HEK293 (cell line): ENCODE measurements around the gene HEATR5A.

Experiments
- CTCF ChIA-PET: fragments of 350-600 bp; formaldehyde crosslinking; extraction: SDS; loops from one replicate; lab custom pipeline; 2021; ENCODE audit warnings: antibody characterized with exemption; lab: Yijun Ruan, JAX
- POLR2A ChIA-PET: fragments of 300-600 bp; formaldehyde crosslinking; extraction: SDS; loops from one replicate; lab custom pipeline; 2020; ENCODE audit warnings: antibody characterized with exemption, inconsistent platforms; lab: Yijun Ruan, JAX
- H3K27ac ChIP-seq: fragments of 200-500 bp; sonication (Bioruptor generic); 2 replicates; pipeline ENCODE4 v1.5.1; 2014; ENCODE audit warnings: low read depth, low read length, control low read depth, inconsistent platforms; ENCODE audit errors: extremely low read depth
- H3K36me3 ChIP-seq, 2 experiments: fragments of 200-500 bp in 1 of 2; sonication (Bioruptor generic) in 1 of 2; 1 replicate in 1 of 2; 2 replicates in 1 of 2; pipeline ENCODE4 v1.5.1; 2014 to 2017; ENCODE audit warnings: inconsistent platforms in 2 of 2, low read length in 2 of 2; ENCODE audit not compliant: control insufficient read depth in 2 of 2, insufficient read depth in 1 of 2
- H3K4me1 ChIP-seq: fragments of 200-500 bp; sonication (Bioruptor generic); 2 replicates; pipeline ENCODE4 v1.5.1; 2014; ENCODE audit warnings: mild to moderate bottlenecking, low read length, inconsistent platforms; ENCODE audit not compliant: control insufficient read depth, insufficient read depth
- H3K4me3 ChIP-seq: 2 replicates; pipeline ENCODE4 v1.5.1; 2011; ENCODE audit warnings: low read depth, mild to moderate bottlenecking, control low read depth, low read length, moderate library complexity
- H3K9me3 ChIP-seq: fragments of 200-500 bp; sonication (Bioruptor generic); 2 replicates; pipeline ENCODE4 v1.5.1; 2014; ENCODE audit warnings: low read depth, low read length, inconsistent platforms; ENCODE audit not compliant: control insufficient read depth, insufficient read depth
- GLI2 ChIP-seq: fragments of 450-650 bp; formaldehyde crosslinking; IDR thresholded peaks from 2 replicates; pipeline ENCODE4; 2017; ENCODE audit warnings: missing biosample characterization, missing genetic modification characterization, low read depth, borderline replicate concordance
- KLF10 ChIP-seq: fragments of 450-650 bp; IDR thresholded peaks from 2 replicates; pipeline ENCODE4 v1.5.1; 2018; ENCODE audit warnings: missing biosample characterization, mild to moderate bottlenecking, missing genetic modification characterization
- MEIS1 ChIP-seq: sonication (generic); formaldehyde crosslinking; IDR thresholded peaks from 2 replicates; pipeline ENCODE4 v1.8.1; 2022; ENCODE audit warnings: missing genetic modification reagents, mild to moderate bottlenecking, borderline replicate concordance
- TSHZ1 ChIP-seq: fragments of 450-650 bp; formaldehyde crosslinking; IDR thresholded peaks from 2 replicates; pipeline ENCODE4 v1.5.1; 2016; ENCODE audit warnings: missing biosample characterization, missing genetic modification characterization, borderline replicate concordance
- ZBTB8A ChIP-seq: fragments of 450-650 bp; formaldehyde crosslinking; IDR thresholded peaks from 2 replicates; pipeline ENCODE4 v1.5.1; 2016; ENCODE audit warnings: missing biosample characterization, missing genetic modification characterization
- ZNF133 ChIP-seq: fragments of 450-650 bp; formaldehyde crosslinking; IDR thresholded peaks from 2 replicates; pipeline ENCODE4 v1.5.1; 2016; ENCODE audit warnings: missing biosample characterization, missing genetic modification characterization
- ZNF23 ChIP-seq: fragments of 450-650 bp; formaldehyde crosslinking; IDR thresholded peaks from 2 replicates; pipeline ENCODE4 v1.5.1; 2016; ENCODE audit warnings: missing biosample characterization, missing genetic modification characterization, borderline replicate concordance
- ZNF266 ChIP-seq: fragments of 450-650 bp; formaldehyde crosslinking; IDR thresholded peaks from 2 replicates; pipeline ENCODE4 v1.5.1; 2016; ENCODE audit warnings: missing biosample characterization, missing genetic modification characterization, low read depth
- ZNF354C ChIP-seq: fragments of 450-650 bp; formaldehyde crosslinking; IDR thresholded peaks from 2 replicates; pipeline ENCODE4 v1.5.1; 2016; ENCODE audit warnings: missing biosample characterization, missing genetic modification characterization, low read depth, borderline replicate concordance
- ZNF37A ChIP-seq: fragments of 450-650 bp; IDR thresholded peaks from 2 replicates; pipeline ENCODE4 v1.5.1; 2018; ENCODE audit warnings: missing biosample characterization, missing genetic modification characterization
- ZNF426 ChIP-seq: fragments of 450-650 bp; formaldehyde crosslinking; IDR thresholded peaks from 2 replicates; pipeline ENCODE4 v1.5.1; 2017; ENCODE audit warnings: missing biosample characterization, missing genetic modification characterization, mild to moderate bottlenecking, inconsistent platforms, moderate library complexity
- ZNF610 ChIP-seq: fragments of 450-650 bp; formaldehyde crosslinking; IDR thresholded peaks from 2 replicates; pipeline ENCODE4 v1.5.1; 2016; ENCODE audit warnings: missing biosample characterization, missing genetic modification characterization, borderline replicate concordance
- ZNF629 ChIP-seq: fragments of 450-650 bp; formaldehyde crosslinking; IDR thresholded peaks from 2 replicates; pipeline ENCODE4 v1.5.1; 2017; ENCODE audit warnings: missing biosample characterization, missing genetic modification characterization
- ZNF768 ChIP-seq: fragments of 450-650 bp; formaldehyde crosslinking; IDR thresholded peaks from 2 replicates; pipeline ENCODE4 v1.5.1; 2018; ENCODE audit warnings: missing biosample characterization, mild to moderate bottlenecking, missing genetic modification characterization
- ZNF792 ChIP-seq: fragments of 450-650 bp; formaldehyde crosslinking; IDR thresholded peaks from 2 replicates; pipeline ENCODE4 v1.5.1; 2016; ENCODE audit warnings: missing biosample characterization, missing genetic modification characterization
- ZNF843 ChIP-seq: fragments of 450-650 bp; formaldehyde crosslinking; IDR thresholded peaks from 2 replicates; pipeline ENCODE4 v1.5.1; 2016; ENCODE audit warnings: missing biosample characterization, missing genetic modification characterization
- ZSCAN23 ChIP-seq: fragments of 450-650 bp; formaldehyde crosslinking; IDR thresholded peaks from 2 replicates; pipeline ENCODE4 v1.5.1; 2016; ENCODE audit warnings: missing biosample characterization, missing genetic modification characterization
- TF ChIP-seq, protein P1 (sequence below): fragments of 450-650 bp; formaldehyde crosslinking; IDR thresholded peaks from 2 replicates; pipeline ENCODE4 v1.5.0; 2017; ENCODE audit warnings: missing biosample characterization, missing genetic modification characterization, borderline replicate concordance
- TF ChIP-seq, protein P2 (sequence below): fragments of 450-650 bp; formaldehyde crosslinking; IDR thresholded peaks from 2 replicates; pipeline ENCODE4 v1.5.1; 2016; ENCODE audit warnings: missing biosample characterization, missing genetic modification characterization
- TF ChIP-seq, protein P3 (sequence below): fragments of 450-650 bp; IDR thresholded peaks from 2 replicates; pipeline ENCODE4 v1.5.1; 2018; ENCODE audit warnings: missing biosample characterization, mild to moderate bottlenecking, missing genetic modification characterization
- TF ChIP-seq, protein P4 (sequence below): fragments of 450-650 bp; formaldehyde crosslinking; IDR thresholded peaks from 2 replicates; pipeline ENCODE4 v1.5.1; 2016; ENCODE audit warnings: missing biosample characterization, missing genetic modification characterization

The HEATR5A gene

GRCh38 chr14:31357279-31357678 is 63.1 kb downstream of the HEATR5A start:
- ChIA-PET POLR2A (no interaction called here), CTCF (no interaction called here)
- H3K9me3 ChIP-seq: no peaks in the 10 kb centered on the region
- H3K4me1 ChIP-seq: no peaks in the 10 kb centered on the region
- no peak overlapping the region for H3K27ac ChIP-seq
- peaks cover 4 to 17% of the 10 kb centered on the region in 2 experiments for H3K36me3 ChIP-seq
- no peak overlapping the region for H3K4me3 ChIP-seq
- TF ChIP-seq ZNF37A (tag by site-specific recombination): no peak
- TF ChIP-seq ZBTB8A (tag by site-specific recombination): no peak
- TF ChIP-seq MEIS1 (CRISPR knock-in tag): no peak
- no peak for TF ChIP-seq ZNF792
- TF ChIP-seq ZNF843: no peak
- TF ChIP-seq, protein P1, sequence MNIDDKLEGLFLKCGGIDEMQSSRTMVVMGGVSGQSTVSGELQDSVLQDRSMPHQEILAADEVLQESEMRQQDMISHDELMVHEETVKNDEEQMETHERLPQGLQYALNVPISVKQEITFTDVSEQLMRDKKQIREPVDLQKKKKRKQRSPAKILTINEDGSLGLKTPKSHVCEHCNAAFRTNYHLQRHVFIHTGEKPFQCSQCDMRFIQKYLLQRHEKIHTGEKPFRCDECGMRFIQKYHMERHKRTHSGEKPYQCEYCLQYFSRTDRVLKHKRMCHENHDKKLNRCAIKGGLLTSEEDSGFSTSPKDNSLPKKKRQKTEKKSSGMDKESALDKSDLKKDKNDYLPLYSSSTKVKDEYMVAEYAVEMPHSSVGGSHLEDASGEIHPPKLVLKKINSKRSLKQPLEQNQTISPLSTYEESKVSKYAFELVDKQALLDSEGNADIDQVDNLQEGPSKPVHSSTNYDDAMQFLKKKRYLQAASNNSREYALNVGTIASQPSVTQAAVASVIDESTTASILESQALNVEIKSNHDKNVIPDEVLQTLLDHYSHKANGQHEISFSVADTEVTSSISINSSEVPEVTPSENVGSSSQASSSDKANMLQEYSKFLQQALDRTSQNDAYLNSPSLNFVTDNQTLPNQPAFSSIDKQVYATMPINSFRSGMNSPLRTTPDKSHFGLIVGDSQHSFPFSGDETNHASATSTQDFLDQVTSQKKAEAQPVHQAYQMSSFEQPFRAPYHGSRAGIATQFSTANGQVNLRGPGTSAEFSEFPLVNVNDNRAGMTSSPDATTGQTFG (tag by site-specific recombination): no peak
- TF ChIP-seq ZNF133 (tag by site-specific recombination): no peak
- TF ChIP-seq, protein P2, sequence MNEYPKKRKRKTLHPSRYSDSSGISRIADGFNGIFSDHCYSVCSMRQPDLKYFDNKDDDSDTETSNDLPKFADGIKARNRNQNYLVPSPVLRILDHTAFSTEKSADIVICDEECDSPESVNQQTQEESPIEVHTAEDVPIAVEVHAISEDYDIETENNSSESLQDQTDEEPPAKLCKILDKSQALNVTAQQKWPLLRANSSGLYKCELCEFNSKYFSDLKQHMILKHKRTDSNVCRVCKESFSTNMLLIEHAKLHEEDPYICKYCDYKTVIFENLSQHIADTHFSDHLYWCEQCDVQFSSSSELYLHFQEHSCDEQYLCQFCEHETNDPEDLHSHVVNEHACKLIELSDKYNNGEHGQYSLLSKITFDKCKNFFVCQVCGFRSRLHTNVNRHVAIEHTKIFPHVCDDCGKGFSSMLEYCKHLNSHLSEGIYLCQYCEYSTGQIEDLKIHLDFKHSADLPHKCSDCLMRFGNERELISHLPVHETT (tag by site-specific recombination): no peak
- no peak for TF ChIP-seq ZSCAN23 (tag by site-specific recombination)
- TF ChIP-seq ZNF23 (tag by site-specific recombination): no peak
- TF ChIP-seq ZNF629 (tag by site-specific recombination): no peak
- no peak for TF ChIP-seq ZNF266 (tag by site-specific recombination)
- no peak for TF ChIP-seq ZNF768
- TF ChIP-seq ZNF426 (tag by site-specific recombination): no peak
- no peak for TF ChIP-seq KLF10
- TF ChIP-seq, protein P3, sequence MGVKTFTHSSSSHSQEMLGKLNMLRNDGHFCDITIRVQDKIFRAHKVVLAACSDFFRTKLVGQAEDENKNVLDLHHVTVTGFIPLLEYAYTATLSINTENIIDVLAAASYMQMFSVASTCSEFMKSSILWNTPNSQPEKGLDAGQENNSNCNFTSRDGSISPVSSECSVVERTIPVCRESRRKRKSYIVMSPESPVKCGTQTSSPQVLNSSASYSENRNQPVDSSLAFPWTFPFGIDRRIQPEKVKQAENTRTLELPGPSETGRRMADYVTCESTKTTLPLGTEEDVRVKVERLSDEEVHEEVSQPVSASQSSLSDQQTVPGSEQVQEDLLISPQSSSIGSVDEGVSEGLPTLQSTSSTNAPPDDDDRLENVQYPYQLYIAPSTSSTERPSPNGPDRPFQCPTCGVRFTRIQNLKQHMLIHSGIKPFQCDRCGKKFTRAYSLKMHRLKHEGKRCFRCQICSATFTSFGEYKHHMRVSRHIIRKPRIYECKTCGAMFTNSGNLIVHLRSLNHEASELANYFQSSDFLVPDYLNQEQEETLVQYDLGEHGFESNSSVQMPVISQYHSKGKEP (tag by site-specific recombination): no peak

GRCh38 chr14:31346097-31346496 is 74.3 kb downstream of the HEATR5A start:
- POLR2A ChIA-PET: no interaction called here
- H3K27ac ChIP-seq: no peak overlapping the region
- CTCF ChIA-PET: interaction anchor here (0.6 to 1.0 kb wide), 3 partner anchors 13 to 219 kb away, joined by 3 to 4 read pairs (median 3); no protein-coding TSS in a partner anchor

More at GRCh38 chr14:31346097-31346496, 74.3 kb downstream of the HEATR5A start:
- no peak for TF ChIP-seq ZNF610
- TF ChIP-seq, protein P4, sequence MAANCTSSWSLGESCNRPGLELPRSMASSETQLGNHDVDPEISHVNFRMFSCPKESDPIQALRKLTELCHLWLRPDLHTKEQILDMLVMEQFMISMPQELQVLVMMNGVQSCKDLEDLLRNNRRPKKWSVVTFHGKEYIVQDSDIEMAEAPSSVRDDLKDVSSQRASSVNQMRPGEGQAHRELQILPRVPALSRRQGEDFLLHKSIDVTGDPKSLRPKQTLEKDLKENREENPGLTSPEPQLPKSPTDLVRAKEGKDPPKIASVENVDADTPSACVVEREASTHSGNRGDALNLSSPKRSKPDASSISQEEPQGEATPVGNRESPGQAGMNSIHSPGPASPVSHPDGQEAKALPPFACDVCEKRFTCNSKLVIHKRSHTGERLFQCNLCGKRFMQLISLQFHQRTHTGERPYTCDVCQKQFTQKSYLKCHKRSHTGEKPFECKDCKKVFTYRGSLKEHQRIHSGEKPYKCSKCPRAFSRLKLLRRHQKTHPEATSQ (tag by site-specific recombination): no peak
- no peak for TF ChIP-seq GLI2 (tag by site-specific recombination)
- no peak for TF ChIP-seq TSHZ1 (tag by site-specific recombination)
- no peak for TF ChIP-seq ZNF354C
- peaks cover 23 to 31% of the 10 kb centered on the region in 2 experiments for H3K36me3 ChIP-seq
- H3K4me3 ChIP-seq: no peak overlapping the region
- H3K4me1 ChIP-seq: no peaks in the 10 kb centered on the region
- H3K9me3 ChIP-seq: no peaks in the 10 kb centered on the region
